Activated B cell treated with CpG ODN at 0.5 μM for 24 hours (primary cell): ENCODE results near the gene KHK. TPM values are rescaled to one million over a fixed set of nuclear protein-coding genes. Genes with fewer than 3 reads are reported as not detected.

Experiments
- ATAC-seq: fragments of 200-7000 bp; cut with Tn5 transposase; one replicate; pipeline ENCODE4 v1.10.0; 2021; ENCODE audit warnings: low read depth, mild to moderate bottlenecking, moderate library complexity
- CTCF ChIA-PET: fragments of 350-600 bp; sonication (Branson Sonifier 250); formaldehyde crosslinking; loops from one replicate; lab custom pipeline; 2021; ENCODE audit warnings: antibody characterized with exemption; lab: Charles Lee
- POLR2A ChIA-PET: fragments of 350-600 bp; sonication (Branson Sonifier 250); formaldehyde crosslinking; loops from one replicate; lab custom pipeline; 2021; ENCODE audit warnings: antibody characterized with exemption; lab: Charles Lee
- DNase-seq: peaks from one replicate; pipeline ENCODE4 v3.0.0; 2022
- H3K27ac Mint-ChIP-seq: one replicate; pipeline ENCODE4 v1.8.0; 2020; ENCODE audit warnings: mixed read lengths
- H3K27me3 Mint-ChIP-seq: one replicate; pipeline ENCODE4 v1.8.0; 2021; ENCODE audit warnings: mixed read lengths
- H3K36me3 Mint-ChIP-seq: one replicate; pipeline ENCODE4 v1.8.0; 2021; ENCODE audit warnings: low read depth, mixed read lengths
- H3K4me1 Mint-ChIP-seq: one replicate; pipeline ENCODE4 v1.8.0; 2021; ENCODE audit warnings: mixed read lengths
- H3K4me3 Mint-ChIP-seq: one replicate; pipeline ENCODE4 v1.8.0; 2020; ENCODE audit warnings: mild to moderate bottlenecking, mixed read lengths
- H3K9me3 Mint-ChIP-seq: one replicate; pipeline ENCODE4 v1.8.0; 2020; ENCODE audit warnings: mixed read lengths
- CTCF ChIP-seq: fragments of 200-600 bp; IDR thresholded peaks from one replicate; pipeline ENCODE4 v1.8.0; 2022; ENCODE audit warnings: antibody characterized with exemption, mild to moderate bottlenecking
- intact Hi-C: fragments of 100-400 bp; cut with micrococcal nuclease; formaldehyde crosslinking; loops from one replicate; pipeline ENCODE4 v1.15.1; 2024
- total RNA-seq: library from RNA; stranded (reverse); gene quantifications from 2 replicates; pipeline ENCODE4 v1.2.3, GENCODE V29; 2022

KHK gene
- total RNA-seq, 1 donor from 2014 or later, result 2.6 TPM

- intact Hi-C loops, result no loop called here
- Mint-ChIP-seq H3K27me3 (no peaks in the 10 kb centered on the region), H3K4me1 (peaks cover 20% of the 10 kb centered on the region), H3K27ac (no peak overlapping the region), H3K9me3 (no peaks in the 10 kb centered on the region), H3K4me3 (no peak overlapping the region), H3K36me3 (peaks cover 42% of the 10 kb centered on the region)
- POLR2A ChIA-PET, result no interaction called here
- DNase-seq, result no peak
- no peak for TF ChIP-seq CTCF
- no peak for ATAC-seq
- CTCF ChIA-PET, result no interaction called here
Measured at GRCh38 chr2:27130396-27130795, 43.8 kb downstream of the KHK start.

- H3K9me3 Mint-ChIP-seq, result no peaks in the 10 kb centered on the region
- ChIA-PET POLR2A (interaction anchor here (0.6 to 1.6 kb wide), 3 partner anchors 8 to 45 kb away, joined by 3 read pairs; partner anchors contain the start of genes ABHD1 and KHK), CTCF (no interaction called here)
- H3K4me3 Mint-ChIP-seq, result no peak overlapping the region
- TF ChIP-seq CTCF, result no peak
- H3K36me3 Mint-ChIP-seq, result peaks cover 42% of the 10 kb centered on the region
- no peak overlapping the region for H3K27ac Mint-ChIP-seq
- no peak for ATAC-seq
- no peak for DNase-seq
- H3K4me1 Mint-ChIP-seq, result peaks cover 20% of the 10 kb centered on the region
- intact Hi-C loops, result no loop called here
- H3K27me3 Mint-ChIP-seq, result no peaks in the 10 kb centered on the region
Measured at GRCh38 chr2:27131429-27131828, 44.9 kb downstream of the KHK start.

GRCh38 chr2:27133195-27133875 lies 46.8 kb downstream of the KHK start:
- Mint-ChIP-seq H3K4me1 (peaks cover 20% of the 10 kb centered on the region), H3K4me3 (peak overlapping the region; percentile 95), H3K9me3 (no peaks in the 10 kb centered on the region), H3K27me3 (no peaks in the 10 kb centered on the region), H3K27ac (peak overlapping the region; percentile 69), H3K36me3 (peaks cover 42% of the 10 kb centered on the region)
- POLR2A ChIA-PET, result interaction anchor here (0.6 to 3.0 kb wide), 12 partner anchors 9 to 295 kb away, joined by 3 to 32 read pairs (median 4); partner anchors contain the start of genes ABHD1, KHK, NRBP1 and SLC5A6
- DNase-seq (no peak), ATAC-seq (no peak)
- TF ChIP-seq CTCF, result no peak
- intact Hi-C loops, result no loop called here
- CTCF ChIA-PET, result interaction anchor here (1.2 to 2.8 kb wide), 4 partner anchors 10 to 147 kb away, joined by 4 to 10 read pairs (median 8); partner anchors contain the start of gene ABHD1

GRCh38 chr2:27133905-27134780 lies 47.6 kb downstream of the KHK start, which contains the start of gene PREB:
Gene PREB (minus strand): TSS chr2:27134636. CDS start chr2:27134421, 215 bp downstream.
- peak; percentile 99 for ATAC-seq
- H3K36me3 Mint-ChIP-seq, result peaks cover 37% of the 10 kb centered on the region
- peak within 1 kb of the TSS; percentile 95 for H3K4me3 Mint-ChIP-seq
- ChIA-PET POLR2A (interaction anchor here (0.6 to 3.0 kb wide), 15 partner anchors 10 to 295 kb away, joined by 3 to 32 read pairs (median 5); partner anchors contain the start of genes ABHD1, AGBL5, ATRAID and KHK), CTCF (interaction anchor here (0.6 to 2.8 kb wide), 7 partner anchors 10 to 228 kb away, joined by 3 to 10 read pairs (median 4); partner anchors contain the start of gene ABHD1)
- H3K27ac Mint-ChIP-seq, result peak within 1 kb of the TSS; percentile 90
- peaks cover 20% of the 10 kb centered on the region for H3K4me1 Mint-ChIP-seq
- H3K9me3 Mint-ChIP-seq, result no peaks in the 10 kb centered on the region
- no peak for TF ChIP-seq CTCF
- DNase-seq, result peak; percentile 99
- no peaks in the 10 kb centered on the region for H3K27me3 Mint-ChIP-seq
- intact Hi-C loops, result loop anchor here (1.0 to 2.0 kb wide), 9 partner anchors 11 to 102 kb away; partner anchors contain the start of genes ABHD1, AGBL5, ATRAID and CAD
